CD4-positive, alpha-beta T cell treated with Interleukin-4 for 1 hour (primary cell): ENCODE data around the gene NELL1.

Source experiments
- DNase-seq, 2 donors: peaks; one replicate each; pipeline ENCODE4 v3.0.0-alpha.2; 2020 to 2022

Gene NELL1

GRCh38 chr11:21447871-21448270, 778.5 kb downstream of the NELL1 start:
- no peak for DNase-seq

DNA sequence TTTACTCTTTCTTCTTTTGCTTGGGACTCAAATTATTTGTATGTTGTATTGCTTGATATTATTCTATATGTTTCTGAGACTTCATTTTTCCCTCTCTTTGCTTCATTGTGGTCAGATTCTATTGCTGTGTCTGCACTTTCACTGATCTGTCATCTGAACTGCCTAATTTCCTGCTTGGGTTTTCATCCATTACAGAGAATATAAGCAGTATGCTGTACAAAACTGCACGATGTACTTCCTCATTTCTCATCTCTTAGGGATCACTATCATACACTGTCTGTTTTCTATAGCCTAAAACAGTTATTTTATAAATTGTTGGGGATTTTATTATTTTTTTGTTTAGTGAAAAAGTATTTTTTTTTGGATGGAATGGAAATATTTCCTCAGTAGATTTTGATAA, 786.8 kb downstream of the NELL1 start:
- DNase-seq = no peak

- DNase-seq = no peak
Observed at GRCh38 chr11:21460082-21460481, 790.7 kb downstream of the NELL1 start.

GRCh38 chr11:21461701-21462100, 792.3 kb downstream of the NELL1 start:
- DNase-seq = no peak

GRCh38 chr11:21464601-21465193, 795.3 kb downstream of the NELL1 start:
- no peak for DNase-seq

DNA sequence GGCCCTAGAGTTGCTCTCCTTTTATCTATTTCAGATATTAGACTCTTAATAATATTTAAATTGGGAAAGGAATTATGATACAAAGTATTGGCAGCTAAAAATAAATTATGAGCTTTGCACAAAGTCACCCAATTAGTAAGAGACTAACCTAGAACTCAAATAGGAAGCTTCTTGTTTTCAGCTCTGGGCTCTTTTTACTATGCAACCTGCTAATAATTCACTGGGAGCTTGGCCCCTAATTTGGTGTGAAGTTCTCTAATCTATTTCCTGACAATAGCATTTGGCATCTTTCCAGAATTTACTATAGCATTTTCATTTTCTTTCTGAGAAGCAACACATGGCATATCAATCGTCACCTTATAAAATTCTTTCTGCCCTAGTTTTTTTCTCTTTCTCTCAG, 795.8 kb downstream of the NELL1 start:
- DNase-seq = no peak

DNA sequence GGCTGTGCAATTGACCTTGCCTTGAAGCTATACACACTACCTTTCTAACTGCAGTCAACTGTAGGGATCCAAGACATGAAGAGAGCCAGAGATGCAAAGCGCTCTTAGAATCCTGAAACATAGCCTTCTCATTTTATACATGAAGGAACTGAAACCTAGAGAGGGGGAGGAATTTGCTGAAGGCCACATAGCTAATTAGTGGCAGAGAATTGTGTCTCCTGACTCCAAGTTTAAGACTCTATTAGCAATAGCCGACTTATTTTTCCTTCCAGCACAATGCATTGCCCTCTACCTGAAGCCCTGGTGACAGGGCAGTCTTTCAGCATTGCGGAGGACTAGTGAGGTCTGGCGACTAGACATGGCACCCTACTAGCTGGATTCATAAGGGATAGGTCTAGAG, 796.5 kb downstream of the NELL1 start:
- no peak for DNase-seq

- no peak for DNase-seq
Observed at GRCh38 chr11:21470521-21470920, 801.1 kb downstream of the NELL1 start.

GRCh38 chr11:21472261-21472660, 802.9 kb downstream of the NELL1 start:
- no peak for DNase-seq

DNA sequence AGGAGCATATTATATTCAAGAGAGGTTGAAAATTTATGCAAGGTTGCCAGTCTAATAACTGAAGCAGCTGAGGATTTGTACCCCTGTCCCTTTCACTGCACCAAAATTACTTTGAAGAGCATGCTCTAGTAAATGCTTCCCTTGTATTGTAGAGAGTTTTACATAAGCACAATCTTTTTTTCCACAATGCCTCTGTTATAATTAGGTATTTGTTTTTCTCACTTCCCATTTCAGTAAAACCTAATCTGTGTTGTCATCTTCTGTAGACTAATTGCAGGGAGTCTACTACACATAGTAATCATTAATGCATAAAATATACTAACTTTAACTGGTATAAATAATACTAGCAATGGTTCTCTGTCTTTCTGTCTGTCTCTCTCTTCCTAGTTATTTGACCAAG, 805.1 kb downstream of the NELL1 start:
- DNase-seq = no peak

DNA sequence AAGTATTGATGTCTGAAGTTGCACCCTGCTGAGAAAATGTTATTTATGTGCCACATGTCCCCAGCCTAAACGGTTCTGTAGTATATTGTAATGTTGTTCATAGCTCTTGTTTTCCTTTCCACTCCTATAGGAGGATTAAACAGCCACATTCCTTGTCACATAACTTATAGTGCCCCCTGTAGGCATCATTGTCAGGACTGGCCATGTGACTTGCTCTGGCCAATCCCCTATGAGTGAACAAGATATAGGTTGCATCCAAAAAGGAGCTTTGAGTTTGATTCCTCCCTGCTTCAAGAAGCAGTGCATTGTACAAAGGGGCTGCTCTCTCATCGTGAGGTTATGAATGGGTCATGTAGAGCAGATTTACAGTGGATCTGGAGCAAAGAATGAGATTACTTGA, 805.9 kb downstream of the NELL1 start:
- no peak for DNase-seq

- no peak for DNase-seq
Observed at GRCh38 chr11:21476588-21476987, 807.2 kb downstream of the NELL1 start.

GRCh38 chr11:21480240-21480639, 810.9 kb downstream of the NELL1 start:
- no peak for DNase-seq

GRCh38 chr11:21481255-21481654, 811.9 kb downstream of the NELL1 start:
- no peak for DNase-seq

DNA sequence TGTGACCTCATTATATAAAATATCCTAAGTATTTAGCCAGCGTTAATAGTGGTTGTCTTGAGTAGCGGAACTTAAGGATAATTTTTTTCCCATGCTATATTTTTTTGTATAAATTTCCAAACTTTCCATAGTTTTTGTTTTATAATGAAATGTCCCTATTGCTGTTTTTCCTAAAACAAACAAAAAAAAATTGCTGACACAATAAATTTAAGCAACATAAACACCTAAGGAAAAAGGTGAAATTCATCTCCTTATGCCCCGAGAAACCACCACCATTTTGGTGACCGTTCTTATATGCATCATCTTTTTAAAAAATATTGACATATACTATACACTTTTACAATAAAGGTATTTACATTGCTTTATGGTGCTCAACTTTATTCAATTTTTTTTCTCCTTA, 814.7 kb downstream of the NELL1 start:
- no peak for DNase-seq

GRCh38 chr11:21485006-21485405, 815.6 kb downstream of the NELL1 start:
- no peak for DNase-seq

DNA sequence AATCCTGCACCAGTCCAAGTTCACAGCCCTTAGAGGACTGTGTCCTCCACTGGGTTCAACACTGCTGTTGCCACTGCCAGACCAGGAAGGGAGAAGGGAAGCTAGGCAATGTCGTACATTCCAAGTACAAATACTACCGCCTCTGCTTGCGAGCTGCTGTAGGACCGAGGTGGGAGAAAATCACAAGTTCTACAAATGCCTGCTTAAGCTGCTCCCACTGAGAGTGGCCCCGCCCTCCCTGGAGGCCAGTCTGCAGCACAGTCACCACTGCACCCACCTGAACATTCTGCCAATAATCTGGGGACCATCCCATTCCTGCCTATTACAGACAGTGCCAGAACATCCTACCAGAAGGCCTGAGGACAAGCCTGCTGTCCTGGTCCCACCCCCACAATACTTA, 816.0 kb downstream of the NELL1 start:
- DNase-seq = no peak

GRCh38 chr11:21489416-21490115, 820.2 kb downstream of the NELL1 start:
- DNase-seq = no peak

GRCh38 chr11:21492931-21493330, 823.5 kb downstream of the NELL1 start:
- no peak for DNase-seq

DNA sequence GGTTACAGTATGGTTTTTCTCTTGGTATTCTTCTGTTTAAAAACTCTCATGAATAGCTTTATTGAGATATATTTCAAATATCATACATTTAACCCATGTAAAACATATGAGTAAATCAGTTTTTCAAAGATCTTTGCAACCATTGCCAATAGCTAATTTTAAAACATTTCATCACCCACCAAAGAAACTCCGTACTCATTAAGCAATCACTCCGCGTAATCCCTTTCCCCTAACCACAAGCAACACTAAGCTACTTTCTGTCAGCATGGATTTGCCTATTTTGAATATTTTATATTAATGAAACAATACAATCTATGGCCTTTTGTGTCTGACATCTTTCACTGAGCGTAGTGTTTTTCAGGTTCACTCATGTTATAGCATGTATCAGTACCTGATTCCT, 825.6 kb downstream of the NELL1 start:
- no peak for DNase-seq

DNA sequence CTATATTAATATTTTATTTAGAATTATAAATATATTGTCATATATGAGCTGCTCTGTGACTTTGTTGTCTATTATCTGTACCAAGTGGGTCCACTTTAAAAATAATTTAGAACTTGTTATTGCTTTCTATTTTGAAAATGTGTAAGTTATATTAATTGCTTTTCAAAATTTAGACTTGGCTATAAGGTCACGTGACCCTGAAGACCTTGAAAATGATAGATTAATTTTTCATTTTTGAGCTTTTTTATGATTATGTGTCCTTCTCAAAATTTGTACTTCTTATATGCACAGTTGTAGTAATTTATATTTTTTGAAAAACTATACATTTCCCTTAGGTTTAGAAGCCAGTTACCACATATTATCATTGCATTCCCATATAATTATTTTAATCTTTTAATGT, 826.5 kb downstream of the NELL1 start:
- DNase-seq = no peak

- no peak for DNase-seq
Observed at GRCh38 chr11:21501245-21501644, 831.9 kb downstream of the NELL1 start.

GRCh38 chr11:21505070-21505469, 835.7 kb downstream of the NELL1 start:
- DNase-seq = no peak

DNA sequence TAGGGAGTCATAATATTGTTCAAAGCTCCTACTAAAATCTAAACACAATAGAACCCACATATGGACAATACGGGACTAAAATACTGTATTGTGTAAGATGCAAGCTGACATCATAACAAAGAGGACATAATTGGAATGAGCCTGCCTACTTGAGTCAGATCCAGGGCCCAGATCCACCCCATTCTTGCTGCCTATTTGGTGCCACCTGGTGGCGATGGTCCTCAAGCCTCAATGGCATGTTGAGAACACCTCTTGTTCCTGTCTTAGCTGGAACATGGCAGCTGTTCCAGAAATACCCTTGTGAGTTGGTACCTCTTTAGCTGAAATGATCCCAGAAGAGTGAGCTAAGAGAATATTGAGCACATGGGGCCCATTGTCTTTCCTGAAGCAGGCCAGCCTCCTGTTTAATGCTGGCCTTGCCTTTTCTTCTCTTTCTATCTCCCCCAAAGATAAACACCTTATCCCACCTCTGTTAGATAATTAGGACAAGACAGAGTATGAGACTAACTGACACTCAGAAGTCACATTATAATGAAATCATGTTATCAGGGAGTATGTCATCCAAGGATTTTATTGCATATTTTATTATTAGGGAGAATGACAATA, 842.6 kb downstream of the NELL1 start:
- DNase-seq = peak; percentile 11 to 29

- DNase-seq = no peak
Observed at GRCh38 chr11:21514316-21514715, 844.9 kb downstream of the NELL1 start.
